PC-3 (cell line): ENCODE results near the gene SLC31A1.

Experiments
- CTCF ChIP-seq: fragments of 300-600 bp; sonication (generic); conservative IDR thresholded peaks from 2 replicates; pipeline ENCODE4 v1.5.1; 2017; ENCODE audit warnings: antibody characterized with exemption, low read depth, mild to moderate bottlenecking, low read length
- EZH2 ChIP-seq: fragments of 300-600 bp; sonication (generic); IDR thresholded peaks from one replicate; pipeline ENCODE4 v1.6.1; 2017; ENCODE audit warnings: antibody characterized with exemption, mild to moderate bottlenecking, low read length; ENCODE audit not compliant: unreplicated experiment
- EZH2phosphoT487 ChIP-seq: fragments of 300-600 bp; sonication (generic); IDR thresholded peaks from 2 replicates; pipeline ENCODE4 v1.6.1; 2018; ENCODE audit warnings: mild to moderate bottlenecking, antibody characterized with exemption, low read length, borderline replicate concordance

GRCh38 chr9:113173341-113173740, 48.0 kb upstream of the SLC31A1 start:
- TF ChIP-seq EZH2 (no peak), CTCF (no peak), EZH2phosphoT487 (no peak)
